H1 (cell line): ENCODE data around the gene TUNAR. TPM values are rescaled to one million over a fixed set of nuclear protein-coding genes. Genes with fewer than 3 reads are reported as not detected.
A peak's percentile ranks its signal among the peaks of the same experiment; 100 is the strongest.

Experiments
- CTCF ChIA-PET: fragments of 300-600 bp; sonication (Branson Sonifier 250); formaldehyde crosslinking; loops from one replicate; lab custom pipeline; 2021; ENCODE audit not compliant: partially characterized antibody; lab: Charles Lee
- POLR2A ChIA-PET: fragments of 300-600 bp; sonication (Branson Sonifier 250); formaldehyde crosslinking; loops from one replicate; lab custom pipeline; 2021; ENCODE audit warnings: inconsistent platforms; ENCODE audit not compliant: partially characterized antibody; lab: Charles Lee
- DNase-seq, 2 experiments: peaks; one replicate each; pipeline versions ENCODE4 v3.0.0 to v3.0.0-alpha.2; 2010 to 2022; ENCODE audit warnings: low spot score in 2 of 2, low read depth in 1 of 2, mixed read lengths in 1 of 2
- FAIRE-seq: peaks from 2 replicates; lab custom pipeline; 2011; peaks lifted over from hg19 to GRCh38; lab: Jason Lieb, UNC
- H2AFZ ChIP-seq: 2 replicates; pipeline ENCODE4 v1.8.1; 2012; ENCODE audit warnings: low read length, inconsistent platforms
- H2AK5ac ChIP-seq: 2 replicates; pipeline ENCODE4 v1.6.1; 2013; ENCODE audit warnings: low read depth, low read length
- H2BK120ac ChIP-seq: replicated peaks from 2 replicates; pipeline ENCODE3; 2013; ENCODE audit warnings: low read depth, low read length, inconsistent platforms
- H2BK12ac ChIP-seq: 2 replicates; pipeline ENCODE4 v1.6.1; 2013; ENCODE audit warnings: low read depth, low read length
- H2BK15ac ChIP-seq: 2 replicates; pipeline ENCODE4 v1.6.1; 2013; ENCODE audit warnings: low read length
- H2BK20ac ChIP-seq: 2 replicates; pipeline ENCODE4 v1.6.1; 2013; ENCODE audit warnings: low read length
- H2BK5ac ChIP-seq: 2 replicates; pipeline ENCODE4 v1.6.1; 2013; ENCODE audit warnings: low read depth, low read length
- H3K14ac ChIP-seq: 2 replicates; pipeline ENCODE4 v1.6.1; 2013; ENCODE audit warnings: inconsistent platforms; ENCODE audit not compliant: insufficient read length
- H3K18ac ChIP-seq: 2 replicates; pipeline ENCODE4 v1.6.1; 2013; ENCODE audit warnings: low read length; ENCODE audit errors: extremely low read depth
- H3K23ac ChIP-seq: 2 replicates; pipeline ENCODE4 v1.6.1; 2013; ENCODE audit warnings: inconsistent platforms; ENCODE audit not compliant: insufficient read length
- H3K23me2 ChIP-seq: 2 replicates; pipeline ENCODE4 v1.6.1; 2013; ENCODE audit warnings: low read depth, low read length
- H3K27ac ChIP-seq: 2 replicates; pipeline ENCODE4 v1.6.1; 2011; ENCODE audit warnings: low read depth, low read length, inconsistent platforms
- H3K27me3 ChIP-seq, 4 experiments: replicated peaks in 1 of 4; 1 replicate in 1 of 4; 2 replicates in 3 of 4; pipeline versions ENCODE4 v1.6.1 to v1.8.1; 2011 to 2013; ENCODE audit warnings: low read length in 3 of 4, mild to moderate bottlenecking in 3 of 4, inconsistent platforms in 2 of 4, mixed read lengths in 2 of 4, moderate library complexity in 1 of 4; ENCODE audit not compliant: control insufficient read depth in 3 of 4, insufficient read depth in 3 of 4; ENCODE audit errors: extremely low read depth in 1 of 4
- H3K36me3 ChIP-seq, 4 experiments: 2 replicates each; pipeline versions ENCODE4 v1.6.1 to v1.8.1; 2011 to 2013; ENCODE audit warnings: mild to moderate bottlenecking in 4 of 4, low read length in 3 of 4, moderate library complexity in 2 of 4, control low read depth in 1 of 4, inconsistent platforms in 1 of 4; ENCODE audit not compliant: insufficient read depth in 4 of 4, control insufficient read depth in 2 of 4
- H3K4ac ChIP-seq: replicated peaks from 2 replicates; pipeline ENCODE3; 2013; ENCODE audit warnings: low read length, low read depth, mixed read lengths, inconsistent platforms; ENCODE audit not compliant: insufficient read length
- H3K4me1 ChIP-seq, 4 experiments: replicated peaks in 1 of 4; 1 replicate in 1 of 4; 2 replicates in 3 of 4; pipeline versions ENCODE4 v1.6.1 to v1.8.1; 2011 to 2013; ENCODE audit warnings: low read length in 3 of 4, inconsistent platforms in 2 of 4, mixed read lengths in 1 of 4; ENCODE audit not compliant: insufficient read depth in 4 of 4, control insufficient read depth in 3 of 4
- H3K4me2 ChIP-seq, 2 experiments: 2 replicates each; pipeline versions ENCODE4 v1.6.1 to v1.8.1; 2011 to 2013; ENCODE audit warnings: low read depth in 2 of 2, low read length in 2 of 2, control low read depth in 1 of 2, inconsistent platforms in 1 of 2, mild to moderate bottlenecking in 1 of 2; ENCODE audit not compliant: insufficient read depth in 1 of 2
- H3K4me3 ChIP-seq, 4 experiments: fragments of 200-600, 300-600 bp in 1 of 4; sonication (generic), shearing (Covaris generic), sonication (Bioruptor Twin) in 1 of 4; 2 replicates each; pipeline versions ENCODE4 v1.5.1 to v1.8.1; 2011 to 2016; ENCODE audit warnings: low read length in 4 of 4, low read depth in 3 of 4, control low read depth in 2 of 4, inconsistent platforms in 2 of 4, mild to moderate bottlenecking in 2 of 4, mixed read lengths in 1 of 4, moderate library complexity in 1 of 4; ENCODE audit not compliant: insufficient read depth in 2 of 4; ENCODE audit errors: extremely low read depth in 1 of 4
- H3K56ac ChIP-seq: replicated peaks from 2 replicates; pipeline ENCODE3; 2013; ENCODE audit warnings: low read depth, mild to moderate bottlenecking, mixed read lengths, low read length, inconsistent platforms; ENCODE audit not compliant: insufficient read length
- H3K79me1 ChIP-seq: 2 replicates; pipeline ENCODE4 v1.6.1; 2013; ENCODE audit warnings: low read depth, low read length, control low read depth
- H3K79me2 ChIP-seq, 2 experiments: 2 replicates each; pipeline versions ENCODE4 v1.6.1 to v1.8.1; 2012 to 2013; ENCODE audit warnings: low read length in 2 of 2, mild to moderate bottlenecking in 2 of 2, inconsistent platforms in 1 of 2; ENCODE audit not compliant: insufficient read depth in 2 of 2, control insufficient read depth in 1 of 2
- H3K9ac ChIP-seq, 4 experiments: replicated peaks in 1 of 4; 1 replicate in 1 of 4; 2 replicates in 3 of 4; pipeline versions ENCODE4 v1.6.1 to v1.8.1; 2011 to 2013; ENCODE audit warnings: low read depth in 3 of 4, low read length in 3 of 4, control low read depth in 2 of 4, mild to moderate bottlenecking in 2 of 4, moderate library complexity in 2 of 4, inconsistent platforms in 1 of 4; ENCODE audit errors: extremely low read depth in 1 of 4
- H3K9me3 ChIP-seq, 2 experiments: 2 replicates each; pipeline versions ENCODE4 v1.6.1 to v1.8.1; 2012 to 2013; ENCODE audit warnings: mild to moderate bottlenecking in 2 of 2, moderate library complexity in 2 of 2, control low read depth in 1 of 2, inconsistent platforms in 1 of 2, low read depth in 1 of 2, low read length in 1 of 2, mixed read lengths in 1 of 2; ENCODE audit not compliant: insufficient read depth in 2 of 2
- H4K20me1 ChIP-seq, 2 experiments: replicated peaks in 1 of 2; 2 replicates each; pipeline versions ENCODE3 to v1.8.1; 2011 to 2013; ENCODE audit warnings: inconsistent platforms in 2 of 2, low read length in 2 of 2, mild to moderate bottlenecking in 1 of 2; ENCODE audit not compliant: insufficient read depth in 2 of 2, control insufficient read depth in 1 of 2
- H4K5ac ChIP-seq: 2 replicates; pipeline ENCODE4 v1.6.1; 2013; ENCODE audit warnings: low read length, low read depth, mixed read lengths, inconsistent platforms; ENCODE audit not compliant: insufficient read length
- H4K8ac ChIP-seq: 2 replicates; pipeline ENCODE4 v1.8.0; 2013; ENCODE audit warnings: mild to moderate bottlenecking, moderate library complexity, low read length, inconsistent platforms; ENCODE audit not compliant: insufficient read depth; ENCODE audit errors: extremely low read depth
- H4K91ac ChIP-seq: replicated peaks from 2 replicates; pipeline ENCODE3; 2013; ENCODE audit warnings: low read length, mixed read lengths, inconsistent platforms; ENCODE audit not compliant: insufficient read length
- ASH2L ChIP-seq: fragments of 200-600, 300-600 bp; sonication (generic); IDR thresholded peaks from one replicate; pipeline ENCODE4 v1.7.1; 2017; ENCODE audit warnings: low read length
- CBX5 ChIP-seq: fragments of 300-800, 300-1000 bp; sonication (generic); IDR thresholded peaks from 2 replicates; pipeline ENCODE4 v1.7.1; 2016; ENCODE audit warnings: antibody characterized with exemption, low read length, low read depth
- CREB1 ChIP-seq: IDR thresholded peaks from 2 replicates; pipeline ENCODE4 v1.6.1; 2012; ENCODE audit warnings: inconsistent platforms
- KDM5A ChIP-seq: fragments of 200-600 bp; IDR thresholded peaks from 2 replicates; pipeline ENCODE4 v1.7.1; 2012; ENCODE audit warnings: mild to moderate bottlenecking, low read length, inconsistent platforms, mixed read lengths
- RAD21 ChIP-seq, 2 experiments: IDR thresholded peaks in 1 of 2; conservative IDR thresholded peaks in 1 of 2; 2 replicates each; pipeline ENCODE4 v1.6.1; 2011; ENCODE audit warnings: low read depth in 2 of 2, low read length in 2 of 2, improper control_type of control experiment in 1 of 2, inconsistent platforms in 1 of 2, mild to moderate bottlenecking in 1 of 2, moderate library complexity in 1 of 2
- SP4 ChIP-seq: IDR thresholded peaks from 2 replicates; pipeline ENCODE4 v1.6.1; 2012; ENCODE audit warnings: low read length, inconsistent platforms
- WGBS, 2 experiments: shearing (Covaris generic) in 1 of 2; methylation state at CpG; one replicate each; pipeline versions ENCODE4 v1.1.6 to v1.1.7; 2013 to 2015; ENCODE audit warnings: low lambda C conversion rate in 2 of 2, mixed read lengths in 2 of 2, inconsistent platforms in 1 of 2, low coverage in 1 of 2, missing lambda C conversion rate in 1 of 2; ENCODE audit not compliant: insufficient replicate concordance in 2 of 2, insufficient coverage in 1 of 2, insufficient read length in 1 of 2; ENCODE audit errors: extremely low coverage in 1 of 2, missing lambda C conversion rate in 1 of 2; 5-methylcytosine and 5-hydroxymethylcytosine counted together
- polyA plus RNA-seq, 7 experiments: library from polyadenylated mRNA; depleted of rRNA in 3 of 7; stranded (reverse) in 5 of 7; unstranded in 2 of 7; fragments of >200 nt in 5 of 7; fragments of 200-250 nt in 2 of 7; gene quantifications; 1 replicate in 5 of 7; 2 replicates in 1 of 7; 4 replicates in 1 of 7; pipeline versions ENCODE4 v1.2.1 to v1.2.3, GENCODE V29; 2011 to 2013; ENCODE audit warnings: missing spikeins in 2 of 7, mixed read lengths in 2 of 7
- total RNA-seq: library from RNA; stranded (reverse); fragmentation: NEBNext Ultra II Directional; extraction: Animal tissue kit (Norgen Biotek cat#: 25700); gene quantifications from 2 replicates; pipeline ENCODE4 v1.2.1, GENCODE V29; 2021

The TUNAR gene
- total and polyA plus RNA-seq, 2 of the 8 experiments (the other 6 are each of a cell fraction or from before 2014, with no cell fraction given): 12.8 to 63.9 TPM

- Histone ChIP-seq H4K8ac (no peak overlapping the region), H3K14ac (no peak overlapping the region), H2BK15ac (no peak overlapping the region), H2AK5ac (no peak overlapping the region), H3K79me1 (no peaks in the 10 kb centered on the region), H3K23ac (no peak overlapping the region), H3K4ac (no peak overlapping the region), H3K9ac (no peak overlapping the region), H3K36me3 (no peaks in the 10 kb centered on the region), H3K4me3 (no peak overlapping the region), H4K91ac (no peak overlapping the region), H4K20me1 (no peaks in the 10 kb centered on the region), H3K56ac (no peak overlapping the region), H4K5ac (no peak overlapping the region), H2BK12ac (no peak overlapping the region), H3K4me1 (peaks cover 0 to 6% (median 0%) of the 10 kb centered on the region in 4 experiments; a peak in 1 of 7 replicates), H3K79me2 (no peaks in the 10 kb centered on the region), H3K9me3 (0 out of 4 replicates have a peak, but pooled peaks cover 0 to 3% of the 10 kb centered on the region in 2 experiments), H2BK5ac (no peak overlapping the region), H3K23me2 (no peaks in the 10 kb centered on the region), H3K18ac (no peak overlapping the region), H3K27me3 (no peaks in the 10 kb centered on the region; a peak in 1 of 7 replicates), H2BK20ac (no peak overlapping the region), H3K4me2 (no peak overlapping the region; a peak in 1 of 4 replicates), H2AFZ (0 out of 2 replicates have a peak overlapping the region, but pooled peaks have one; percentile 74), H3K27ac (no peak overlapping the region), H2BK120ac (no peak overlapping the region)
- FAIRE-seq: no peak
- no peak for DNase-seq
- 72% methylated on average over 4 of the region's 4 CpGs; no CpG with 5 or more reads in 1 of the 2 experiments for WGBS, 2 experiments
- CTCF ChIA-PET: interaction anchor here (0.7 to 1.9 kb wide), 10 partner anchors 10 to 303 kb away, joined by 3 to 10 read pairs (median 3); no protein-coding TSS in a partner anchor
- POLR2A ChIA-PET: no interaction called here
- TF ChIP-seq KDM5A (no peak), SP4 (no peak), ASH2L (no peak), RAD21 (IDR thresholded peaks at IDR 0.05 in 1 of 2, conservative IDR thresholded peaks at IDR 0.05 in 1 of 2; ENCODE audit: low read depth in 2 of 2, low read length in 2 of 2) (peak; percentile 40 to 41), CREB1 (no peak), CBX5 (no peak)
Measured at GRCh38 chr14:95850429-95850828, 26.2 kb upstream of the TUNAR start.
